GM12892 (cell line): ENCODE measurements around the gene RAMP2.

Experiments
- POLR2A ChIP-seq: IDR thresholded peaks from 2 replicates; pipeline ENCODE4 v1.6.1; 2011; ENCODE audit warnings: low read depth, low read length, control low read depth
- POLR2AphosphoS5 ChIP-seq: IDR thresholded peaks from 2 replicates; pipeline ENCODE4 v1.6.1; 2011; ENCODE audit warnings: low read depth, low read length, control low read depth

GRCh38 chr17:42751628-42752027 lies 9.4 kb upstream of the RAMP2 start:
- TF ChIP-seq POLR2A (no peak), POLR2AphosphoS5 (no peak)
